HCT116 (cell line): ENCODE data around the gene NENF. TPM values are rescaled to one million over a fixed set of nuclear protein-coding genes. Genes with fewer than 3 reads are reported as not detected.

Source experiments
- ATAC-seq: fragments of 200-7000 bp; cut with Tn5 transposase; 2 replicates; pipeline ENCODE4 v1.9.1; 2020; ENCODE audit warnings: mild to moderate bottlenecking, moderate library complexity
- BruUV-seq: library from RNA; stranded (reverse); fragments of 400-500 nt; replicated peaks from 2 replicates; lab custom pipeline; 2021; lab: Mats Ljungman, UMichigan
- CTCF ChIA-PET: fragments of 300-600 bp; sonication (Branson Sonifier 250); formaldehyde crosslinking; loops from one replicate; lab custom pipeline; 2021; ENCODE audit warnings: antibody characterized with exemption; lab: Charles Lee
- POLR2A ChIA-PET: fragments of 300-600, 350-600 bp; sonication (Branson Sonifier 250); formaldehyde crosslinking; loops from one replicate; lab custom pipeline; 2021; ENCODE audit warnings: antibody characterized with exemption; lab: Charles Lee
- RAD21 ChIA-PET, 2 experiments: fragments of 300-600 bp; sonication (Branson Sonifier 250); formaldehyde crosslinking; loops; one replicate each; lab custom pipeline; 2023; ENCODE audit warnings: low total read pairs in 2 of 2; ENCODE audit not compliant: uncharacterized antibody in 2 of 2, unreplicated experiment in 2 of 2, low non-redundant PET in 1 of 2; lab: Charles Lee
- DNase-seq: peaks from one replicate; pipeline ENCODE4 v3.0.0-alpha.2; 2010; ENCODE audit warnings: low read depth, low spot score
- H2AFZ ChIP-seq: fragments of 200-600 bp; shearing (Covaris generic), sonication (generic); 2 replicates; pipeline ENCODE4 v1.6.1; 2017; ENCODE audit warnings: low read depth, mixed run types, mixed read lengths, antibody characterized with exemption, low read length; ENCODE audit not compliant: poor library complexity, severe bottlenecking
- H3K27ac ChIP-seq: 2 replicates; pipeline ENCODE4 v1.5.1; 2012; ENCODE audit warnings: low read depth, low read length
- H3K27me3 ChIP-seq: fragments of 200-600 bp; sonication (generic); 2 replicates; pipeline ENCODE4 v1.6.1; 2016; ENCODE audit warnings: mixed run types, low read length, mixed read lengths; ENCODE audit not compliant: insufficient read depth
- H3K36me3 ChIP-seq, 2 experiments: fragments of 200-500 bp in 1 of 2; fragments of 200-600 bp in 1 of 2; sonication (Bioruptor generic) in 1 of 2; sonication (generic) in 1 of 2; 2 replicates each; pipeline versions ENCODE4 v1.5.1 to v1.6.1; 2014 to 2016; ENCODE audit warnings: low read length in 2 of 2, inconsistent platforms in 1 of 2, mixed read lengths in 1 of 2, mixed run types in 1 of 2; ENCODE audit not compliant: insufficient read depth in 2 of 2, control insufficient read depth in 1 of 2
- H3K4me1 ChIP-seq, 2 experiments: fragments of 200-600 bp in 1 of 2; sonication (generic) in 1 of 2; 2 replicates each; pipeline versions ENCODE4 v1.5.1 to v1.6.1; 2012 to 2017; ENCODE audit warnings: low read length in 2 of 2, inconsistent platforms in 1 of 2, mild to moderate bottlenecking in 1 of 2, mixed read lengths in 1 of 2, mixed run types in 1 of 2, moderate library complexity in 1 of 2; ENCODE audit not compliant: insufficient read depth in 2 of 2, control insufficient read depth in 1 of 2
- H3K4me2 ChIP-seq: fragments of 200-600 bp; sonication (generic); 2 replicates; pipeline ENCODE4 v1.6.1; 2017; ENCODE audit warnings: mixed run types, low read length, mixed read lengths
- H3K4me3 ChIP-seq, 2 experiments: fragments of 200-600 bp in 1 of 2; sonication (generic) in 1 of 2; replicated peaks in 1 of 2; 2 replicates each; pipeline ENCODE4 v1.5.1; 2011 to 2016; ENCODE audit warnings: low read length in 2 of 2, control low read depth in 1 of 2, low read depth in 1 of 2, mild to moderate bottlenecking in 1 of 2, mixed read lengths in 1 of 2, mixed run types in 1 of 2
- H3K79me2 ChIP-seq: fragments of 200-600 bp; sonication (generic); 2 replicates; pipeline ENCODE4 v1.6.1; 2017; ENCODE audit warnings: mild to moderate bottlenecking, mixed run types, low read length, moderate library complexity, mixed read lengths; ENCODE audit not compliant: insufficient read depth
- H3K9ac ChIP-seq: fragments of 200-600 bp; sonication (generic); 2 replicates; pipeline ENCODE4 v1.6.1; 2016; ENCODE audit warnings: low read length, mixed read lengths
- H3K9me2 ChIP-seq: fragments of 200-600 bp; sonication (generic), shearing (Covaris generic); 2 replicates; pipeline ENCODE4 v1.6.1; 2017; ENCODE audit warnings: mixed run types, mild to moderate bottlenecking, moderate library complexity; ENCODE audit not compliant: insufficient read depth
- H3K9me3 ChIP-seq, 2 experiments: fragments of 200-500 bp in 1 of 2; fragments of 200-600 bp in 1 of 2; sonication (Bioruptor generic) in 1 of 2; sonication (generic) in 1 of 2; 2 replicates each; pipeline ENCODE4 v1.6.1; 2014 to 2017; ENCODE audit warnings: low read length in 2 of 2, mixed read lengths in 2 of 2, inconsistent platforms in 1 of 2, low read depth in 1 of 2, mild to moderate bottlenecking in 1 of 2, mixed run types in 1 of 2, moderate library complexity in 1 of 2; ENCODE audit not compliant: control insufficient read depth in 1 of 2, insufficient read depth in 1 of 2
- H4K20me1 ChIP-seq: fragments of 200-600 bp; sonication (generic), shearing (Covaris generic); 2 replicates; pipeline ENCODE4 v1.6.1; 2017; ENCODE audit warnings: mixed run types, mild to moderate bottlenecking, moderate library complexity; ENCODE audit not compliant: insufficient read depth
- CBX3 ChIP-seq: IDR thresholded peaks from 2 replicates; pipeline ENCODE4 v1.6.1; 2012; ENCODE audit warnings: low read depth
- CEBPB ChIP-seq: IDR thresholded peaks from 2 replicates; pipeline ENCODE4 v1.6.1; 2012; ENCODE audit warnings: low read depth
- ELF1 ChIP-seq: IDR thresholded peaks from 2 replicates; pipeline ENCODE4 v1.6.1; 2012; ENCODE audit warnings: low read depth, borderline replicate concordance
- EZH2phosphoT487 ChIP-seq: fragments of 200-600 bp; IDR thresholded peaks from 2 replicates; pipeline ENCODE4 v1.6.1; 2018; ENCODE audit warnings: antibody characterized with exemption, borderline replicate concordance
- JUND ChIP-seq: IDR thresholded peaks from 2 replicates; pipeline ENCODE4 v1.6.1; 2012
- REST ChIP-seq: IDR thresholded peaks from 2 replicates; pipeline ENCODE4 v1.6.1; 2012; ENCODE audit warnings: low read depth
- SIN3A ChIP-seq: IDR thresholded peaks from 2 replicates; pipeline ENCODE4 v1.6.1; 2012; ENCODE audit warnings: low read depth
- SP1 ChIP-seq: IDR thresholded peaks from 2 replicates; pipeline ENCODE4 v1.6.1; 2012; ENCODE audit warnings: low read depth
- ZNF274 ChIP-seq: fragments of 200-500 bp; sonication (Bioruptor generic); IDR thresholded peaks from 2 replicates; pipeline ENCODE4 v1.6.1; 2014; ENCODE audit warnings: mild to moderate bottlenecking, low read depth, low read length, inconsistent platforms
- intact Hi-C: fragments of 100-400 bp; cut with micrococcal nuclease; formaldehyde crosslinking; loops from 2 replicates; pipeline ENCODE4 v1.10.0; 2022
- total RNA-seq: library from RNA; stranded (reverse); gene quantifications from one replicate; pipeline ENCODE4 v1.2.1, GENCODE V29; 2021; ENCODE audit not compliant: unreplicated experiment
- TF ChIP-seq, protein P1 (sequence below), 3 experiments: fragments of 200-600 bp in 1 of 3; sonication (generic) in 1 of 3; IDR thresholded peaks in 2 of 3; conservative IDR thresholded peaks in 1 of 3; 2 replicates each; pipeline ENCODE4 v1.5.1; 2012 to 2017; ENCODE audit warnings: low read depth in 2 of 3, low read length in 2 of 3, antibody characterized with exemption in 1 of 3, borderline replicate concordance in 1 of 3, control low read depth in 1 of 3, mild to moderate bottlenecking in 1 of 3, mixed read lengths in 1 of 3, mixed run types in 1 of 3, moderate library complexity in 1 of 3; ENCODE audit not compliant: insufficient read depth in 1 of 3
- TF ChIP-seq, protein P2 (sequence below): IDR thresholded peaks from 2 replicates; pipeline ENCODE4 v1.6.1; 2012

Gene NENF
- total RNA-seq, 1 experiment from 2014 or later, result 78.4 TPM

GRCh38 chr1:212486619-212486975 is 53.9 kb downstream of the NENF start:
- CTCF ChIA-PET, result no interaction called here
- RAD21 ChIA-PET, result no interaction called here
- no TSS peak for BruUV-seq
- Histone ChIP-seq H3K4me2 (peak overlapping the region; percentile 52), H3K27me3 (no peaks in the 10 kb centered on the region), H3K79me2 (no peaks in the 10 kb centered on the region), H2AFZ (no peak overlapping the region), H3K36me3 (no peaks in the 10 kb centered on the region), H3K9me2 (no peaks in the 10 kb centered on the region), H3K4me3 (no peak overlapping the region), H3K9me3 (no peaks in the 10 kb centered on the region), H3K9ac (peak overlapping the region; percentile 14; the same call in 1 of the 2 replicates), H3K27ac (no peak overlapping the region), H3K4me1 (peaks cover 5 to 43% of the 10 kb centered on the region in 2 experiments; a peak in 3 of 4 replicates), H4K20me1 (no peaks in the 10 kb centered on the region)
- intact Hi-C loops, result no loop called here
- POLR2A ChIA-PET, result no interaction called here
- DNase-seq (no peak), ATAC-seq (no peak)
- TF ChIP-seq REST, result no peak
- TF ChIP-seq SIN3A, result no peak
- TF ChIP-seq CEBPB, result no peak

GRCh38 chr1:212487286-212487685 is 54.6 kb downstream of the NENF start:
- Histone ChIP-seq H3K4me1 (peaks cover 5 to 41% of the 10 kb centered on the region in 2 experiments; a peak in 3 of 4 replicates), H4K20me1 (no peaks in the 10 kb centered on the region), H3K9me3 (no peaks in the 10 kb centered on the region), H3K9me2 (no peaks in the 10 kb centered on the region), H3K36me3 (no peaks in the 10 kb centered on the region), H3K27ac (no peak overlapping the region), H3K79me2 (no peaks in the 10 kb centered on the region), H2AFZ (no peak overlapping the region), H3K27me3 (no peaks in the 10 kb centered on the region), H3K4me2 (no peak overlapping the region), H3K4me3 (no peak overlapping the region), H3K9ac (no peak overlapping the region)
- ChIA-PET RAD21 (no interaction called here), CTCF (no interaction called here), POLR2A (no interaction called here)
- ATAC-seq (no peak), DNase-seq (no peak)
- intact Hi-C loops, result no loop called here
- BruUV-seq, result no TSS peak
- TF ChIP-seq JUND (no peak), ZNF274 (no peak), CEBPB (no peak), SIN3A (no peak), EZH2phosphoT487 (no peak), CBX3 (no peak), REST (no peak), SP1 (no peak), ELF1 (no peak)
- TF ChIP-seq, protein P1, sequence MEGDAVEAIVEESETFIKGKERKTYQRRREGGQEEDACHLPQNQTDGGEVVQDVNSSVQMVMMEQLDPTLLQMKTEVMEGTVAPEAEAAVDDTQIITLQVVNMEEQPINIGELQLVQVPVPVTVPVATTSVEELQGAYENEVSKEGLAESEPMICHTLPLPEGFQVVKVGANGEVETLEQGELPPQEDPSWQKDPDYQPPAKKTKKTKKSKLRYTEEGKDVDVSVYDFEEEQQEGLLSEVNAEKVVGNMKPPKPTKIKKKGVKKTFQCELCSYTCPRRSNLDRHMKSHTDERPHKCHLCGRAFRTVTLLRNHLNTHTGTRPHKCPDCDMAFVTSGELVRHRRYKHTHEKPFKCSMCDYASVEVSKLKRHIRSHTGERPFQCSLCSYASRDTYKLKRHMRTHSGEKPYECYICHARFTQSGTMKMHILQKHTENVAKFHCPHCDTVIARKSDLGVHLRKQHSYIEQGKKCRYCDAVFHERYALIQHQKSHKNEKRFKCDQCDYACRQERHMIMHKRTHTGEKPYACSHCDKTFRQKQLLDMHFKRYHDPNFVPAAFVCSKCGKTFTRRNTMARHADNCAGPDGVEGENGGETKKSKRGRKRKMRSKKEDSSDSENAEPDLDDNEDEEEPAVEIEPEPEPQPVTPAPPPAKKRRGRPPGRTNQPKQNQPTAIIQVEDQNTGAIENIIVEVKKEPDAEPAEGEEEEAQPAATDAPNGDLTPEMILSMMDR (IDR thresholded peaks at IDR 0.05 in 2 of 3, conservative IDR thresholded peaks at IDR 0.05 in 1 of 3; ENCODE audit: borderline replicate concordance in 1 of 3, insufficient read depth in 1 of 3, low read depth in 2 of 3, low read length in 2 of 3), result no peak
- TF ChIP-seq, protein P2, sequence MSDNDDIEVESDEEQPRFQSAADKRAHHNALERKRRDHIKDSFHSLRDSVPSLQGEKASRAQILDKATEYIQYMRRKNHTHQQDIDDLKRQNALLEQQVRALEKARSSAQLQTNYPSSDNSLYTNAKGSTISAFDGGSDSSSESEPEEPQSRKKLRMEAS, result no peak
